Bronchial epithelial cell (primary cell): ENCODE data around the gene ANKS1B. TPM values are rescaled to one million over a fixed set of nuclear protein-coding genes. Genes with fewer than 3 reads are reported as not detected.
A peak's percentile ranks its signal among the peaks of the same experiment; 100 is the strongest.

Source experiments
- DNase-seq: peaks from one replicate; pipeline ENCODE4 v3.0.0-alpha.2; 2010; ENCODE audit warnings: low read depth
- FAIRE-seq: peaks from 2 replicates; lab custom pipeline; 2011; peaks lifted over from hg19 to GRCh38; lab: Jason Lieb, UNC
- H3K27me3 ChIP-seq: 2 replicates; pipeline ENCODE4 v1.5.1; 2011; ENCODE audit warnings: low read length; ENCODE audit not compliant: control insufficient read depth, insufficient read depth
- H3K36me3 ChIP-seq: 2 replicates; pipeline ENCODE4 v1.5.1; 2011; ENCODE audit warnings: low read length; ENCODE audit not compliant: control insufficient read depth, insufficient read depth
- H3K4me3 ChIP-seq: 2 replicates; pipeline ENCODE4 v1.5.1; 2011; ENCODE audit warnings: mild to moderate bottlenecking, low read depth, low read length, control low read depth
- CTCF ChIP-seq: IDR thresholded peaks from 2 replicates; pipeline ENCODE4 v1.5.1; 2011; ENCODE audit warnings: mild to moderate bottlenecking, moderate library complexity, low read length, control low read depth, inconsistent platforms; ENCODE audit not compliant: insufficient read depth, severe bottlenecking
- total RNA-seq: library from RNA; depleted of rRNA; stranded (reverse); fragments of >200 nt; gene quantifications from 2 replicates; pipeline ENCODE4 v1.2.1, GENCODE V29; 2014

Gene ANKS1B
- total RNA-seq, 1 donor from 2014 or later = 0.26 TPM

DNA sequence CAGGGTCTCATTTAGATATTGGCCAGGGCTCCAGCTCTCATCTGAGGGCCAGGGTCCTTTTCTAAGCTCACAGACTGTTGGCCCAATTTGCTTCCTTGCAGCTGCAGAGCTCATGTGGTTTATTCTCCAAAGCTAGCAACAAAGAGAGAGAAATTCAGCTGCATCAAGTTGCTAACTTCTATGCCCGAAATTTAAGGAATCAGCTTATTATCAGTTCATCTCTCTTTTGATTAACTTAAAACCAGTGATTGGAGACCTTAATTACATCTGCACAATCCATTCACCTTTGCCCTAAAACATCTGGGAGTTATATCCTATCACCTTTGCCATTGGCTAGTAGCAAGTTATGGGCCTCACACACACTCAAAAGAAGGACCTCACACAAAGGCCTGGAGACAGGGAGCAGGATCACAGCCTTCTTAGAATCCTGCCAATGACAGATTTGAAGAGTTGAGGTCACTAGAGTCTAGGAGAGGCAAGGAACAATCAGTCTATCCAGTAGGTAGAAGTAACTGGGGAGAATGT, 596.0 kb downstream of the ANKS1B start:
- no peak for TF ChIP-seq CTCF
- no peaks in the 10 kb centered on the region for H3K27me3 ChIP-seq
- FAIRE-seq (no peak), DNase-seq (no peak)
- H3K4me3 ChIP-seq = no peak overlapping the region
- no peaks in the 10 kb centered on the region for H3K36me3 ChIP-seq

GRCh38 chr12:99387661-99388060, 597.1 kb downstream of the ANKS1B start:
- H3K4me3 ChIP-seq = no peak overlapping the region
- H3K27me3 ChIP-seq = no peaks in the 10 kb centered on the region
- no peak for FAIRE-seq
- no peaks in the 10 kb centered on the region for H3K36me3 ChIP-seq
- no peak for DNase-seq
- TF ChIP-seq CTCF = no peak

DNA sequence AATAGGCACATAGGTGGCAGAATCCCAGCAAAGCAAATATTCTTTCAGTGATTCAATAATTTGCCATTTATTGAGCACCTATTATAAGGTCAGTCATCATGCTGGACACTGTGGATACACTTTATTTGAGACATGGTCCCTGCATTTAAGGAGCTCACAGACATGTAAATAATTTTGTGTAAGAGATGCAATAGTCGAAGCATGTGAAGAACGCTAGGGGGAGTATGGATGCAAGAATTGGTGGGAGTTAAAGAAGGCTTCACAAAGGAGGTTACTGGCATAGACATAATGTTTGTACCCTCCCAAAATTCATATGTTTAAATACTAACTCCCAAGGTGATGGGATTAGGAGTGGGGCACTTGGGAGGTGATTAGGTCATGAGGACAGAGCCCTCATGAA, 597.8 kb downstream of the ANKS1B start:
- Histone ChIP-seq H3K27me3 (no peaks in the 10 kb centered on the region), H3K4me3 (no peak overlapping the region), H3K36me3 (no peaks in the 10 kb centered on the region)
- FAIRE-seq (no peak), DNase-seq (peak; percentile 21)
- TF ChIP-seq CTCF = peak; percentile 15

DNA sequence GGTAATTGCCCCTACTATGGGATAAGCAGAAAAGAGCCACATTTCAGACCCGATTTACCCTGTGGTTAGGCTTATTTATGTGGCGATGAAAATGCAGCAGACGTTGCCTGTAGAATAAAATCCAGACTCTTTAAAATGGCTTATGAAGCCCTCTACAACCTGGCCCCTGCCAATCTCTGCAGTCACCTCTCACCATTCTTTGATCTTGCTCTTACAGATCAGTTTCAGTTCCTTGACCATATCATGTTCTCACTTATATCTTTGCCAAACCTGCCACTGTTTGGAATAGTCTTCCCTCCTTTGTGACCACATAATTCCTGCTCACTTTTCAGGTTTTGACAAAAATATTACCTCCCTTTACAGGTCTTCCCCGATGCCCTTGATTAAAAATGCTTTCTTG, 601.5 kb downstream of the ANKS1B start:
- TF ChIP-seq CTCF = no peak
- Histone ChIP-seq H3K4me3 (no peak overlapping the region), H3K27me3 (no peaks in the 10 kb centered on the region), H3K36me3 (no peaks in the 10 kb centered on the region)
- DNase-seq = no peak
- FAIRE-seq = no peak

DNA sequence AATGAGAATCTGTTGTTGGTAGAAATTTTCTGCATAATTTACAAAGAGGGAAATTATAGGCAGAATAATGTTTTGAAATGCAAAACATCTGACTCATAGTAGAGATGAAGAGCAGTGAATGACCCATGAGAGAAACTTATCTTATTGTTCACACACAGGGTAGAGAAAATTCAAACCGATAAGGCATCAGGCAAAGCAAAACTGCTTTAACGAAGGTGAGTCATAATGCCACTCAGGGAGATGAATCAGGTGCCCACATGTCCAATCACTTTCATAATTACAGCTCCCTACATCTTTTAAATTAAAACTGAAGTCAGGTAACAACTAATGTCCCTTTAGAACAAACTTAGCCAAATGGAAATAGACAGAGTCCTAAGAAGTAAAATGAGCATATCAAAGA, 602.7 kb downstream of the ANKS1B start:
- Histone ChIP-seq H3K27me3 (no peaks in the 10 kb centered on the region), H3K36me3 (no peaks in the 10 kb centered on the region), H3K4me3 (no peak overlapping the region)
- DNase-seq (peak; percentile 12), FAIRE-seq (no peak)
- TF ChIP-seq CTCF = no peak

- FAIRE-seq (no peak), DNase-seq (no peak)
- Histone ChIP-seq H3K36me3 (no peaks in the 10 kb centered on the region), H3K4me3 (no peak overlapping the region), H3K27me3 (no peaks in the 10 kb centered on the region)
- TF ChIP-seq CTCF = no peak
Measured at GRCh38 chr12:99380701-99381100, 604.0 kb downstream of the ANKS1B start.
